ENCODE data around the gene CERS2. TPM values are rescaled to one million over a fixed set of nuclear protein-coding genes. Genes with fewer than 3 reads are reported as not detected.

Gene CERS2
- total RNA-seq, 4 donors from 2014 or later: 96.8 to 144 (median 131) TPM

DNA sequence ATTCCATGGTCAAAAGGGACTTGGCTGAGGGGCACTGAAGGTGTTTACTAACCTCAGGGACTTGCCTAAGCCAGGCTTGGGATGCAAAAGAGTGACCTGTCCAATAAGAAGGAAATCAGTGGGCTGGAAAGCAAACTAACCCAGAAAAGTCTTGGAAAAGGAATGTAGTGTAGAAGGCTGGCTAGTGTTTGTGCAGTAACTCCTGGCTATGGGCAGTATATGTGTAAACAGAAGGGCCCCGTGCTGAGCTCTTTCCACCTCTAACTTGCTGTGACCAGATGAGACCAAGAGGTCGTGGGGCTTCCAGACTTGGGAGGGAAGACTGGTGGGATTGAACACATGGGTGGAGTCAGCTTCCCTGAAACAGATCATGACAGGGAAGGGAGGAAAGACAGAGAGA is 28.0 kb upstream of the CERS2 start:
- no peak for DNase-seq (ENCODE audit: low spot score)
- ATAC-seq (ENCODE audit: low FRiP score): no peak
- TF ChIP-seq, protein P1, sequence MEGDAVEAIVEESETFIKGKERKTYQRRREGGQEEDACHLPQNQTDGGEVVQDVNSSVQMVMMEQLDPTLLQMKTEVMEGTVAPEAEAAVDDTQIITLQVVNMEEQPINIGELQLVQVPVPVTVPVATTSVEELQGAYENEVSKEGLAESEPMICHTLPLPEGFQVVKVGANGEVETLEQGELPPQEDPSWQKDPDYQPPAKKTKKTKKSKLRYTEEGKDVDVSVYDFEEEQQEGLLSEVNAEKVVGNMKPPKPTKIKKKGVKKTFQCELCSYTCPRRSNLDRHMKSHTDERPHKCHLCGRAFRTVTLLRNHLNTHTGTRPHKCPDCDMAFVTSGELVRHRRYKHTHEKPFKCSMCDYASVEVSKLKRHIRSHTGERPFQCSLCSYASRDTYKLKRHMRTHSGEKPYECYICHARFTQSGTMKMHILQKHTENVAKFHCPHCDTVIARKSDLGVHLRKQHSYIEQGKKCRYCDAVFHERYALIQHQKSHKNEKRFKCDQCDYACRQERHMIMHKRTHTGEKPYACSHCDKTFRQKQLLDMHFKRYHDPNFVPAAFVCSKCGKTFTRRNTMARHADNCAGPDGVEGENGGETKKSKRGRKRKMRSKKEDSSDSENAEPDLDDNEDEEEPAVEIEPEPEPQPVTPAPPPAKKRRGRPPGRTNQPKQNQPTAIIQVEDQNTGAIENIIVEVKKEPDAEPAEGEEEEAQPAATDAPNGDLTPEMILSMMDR (IDR thresholded peaks at IDR 0.05): no peak

DNA sequence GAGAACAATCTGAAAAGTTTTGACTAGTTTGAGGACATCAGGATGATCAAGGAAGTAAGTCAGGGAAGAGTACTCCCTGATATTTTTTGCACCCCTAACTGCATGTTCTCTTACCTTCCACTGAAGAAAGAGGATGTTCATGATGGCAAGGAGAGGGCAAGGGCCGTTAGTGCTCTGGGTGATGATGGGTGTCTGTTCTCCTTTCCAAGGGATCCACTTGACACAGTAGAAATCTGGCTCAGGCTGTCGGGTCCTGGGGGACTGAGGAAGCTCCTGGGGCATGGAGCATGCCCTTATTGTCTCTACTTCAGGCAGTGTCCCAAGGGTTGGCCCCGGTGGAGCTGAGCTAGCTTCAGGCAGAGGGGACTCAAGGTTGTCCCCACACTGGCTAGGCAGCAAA is 27.4 kb upstream of the CERS2 start:
- TF ChIP-seq, protein P1 (IDR thresholded peaks at IDR 0.05): no peak
- ATAC-seq (ENCODE audit: low FRiP score) (no peak), DNase-seq (ENCODE audit: low spot score) (no peak)

DNA sequence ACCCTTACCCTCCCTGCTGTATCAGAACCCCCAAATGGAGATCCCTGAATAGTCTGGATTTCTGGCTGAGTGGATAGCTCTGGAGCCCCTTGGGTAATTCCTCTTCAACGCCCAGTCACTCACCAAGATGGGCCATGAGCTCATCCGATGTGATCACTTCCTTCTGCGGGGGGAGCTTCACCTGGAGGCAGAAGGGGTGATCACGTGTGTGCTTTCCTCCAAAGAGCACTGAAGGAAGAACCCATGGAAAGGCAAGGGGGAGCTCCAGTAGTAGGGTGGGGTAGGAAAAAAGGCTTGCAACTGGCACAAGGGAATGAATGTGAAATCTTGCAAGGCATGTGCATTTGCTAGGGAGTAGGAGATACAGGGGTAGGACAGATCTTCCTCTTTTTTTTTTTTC is 27.0 kb upstream of the CERS2 start:
- DNase-seq (ENCODE audit: low spot score) (no peak), ATAC-seq (ENCODE audit: low FRiP score) (no peak)
- TF ChIP-seq, protein P1 (IDR thresholded peaks at IDR 0.05): no peak

GRCh38 chr1:151000408-151000807 is 25.8 kb upstream of the CERS2 start:
- TF ChIP-seq, protein P1 (IDR thresholded peaks at IDR 0.05): no peak
- DNase-seq (ENCODE audit: low spot score) (no peak), ATAC-seq (ENCODE audit: low FRiP score) (no peak)

DNA sequence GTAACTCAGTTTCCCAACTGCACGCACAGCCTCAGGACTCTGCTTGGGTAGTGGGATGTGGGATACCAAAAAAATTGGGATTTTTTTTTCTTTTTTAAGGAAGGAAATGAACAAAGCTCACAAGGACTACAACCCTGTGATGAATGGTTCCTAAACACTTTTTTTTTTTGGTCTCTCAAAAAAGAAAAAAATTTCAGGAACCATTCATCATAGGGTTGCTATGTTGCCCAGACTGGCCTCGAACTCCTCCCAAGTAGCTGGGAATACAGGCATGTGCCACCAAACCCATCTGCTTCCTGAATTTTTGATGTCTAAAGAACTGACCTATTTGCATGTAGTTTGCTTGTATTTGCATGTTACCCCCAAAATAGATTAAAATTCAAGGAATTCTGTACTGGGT is 25.3 kb upstream of the CERS2 start:
- TF ChIP-seq, protein P1 (IDR thresholded peaks at IDR 0.05): no peak
- DNase-seq (ENCODE audit: low spot score): no peak
- no peak for ATAC-seq (ENCODE audit: low FRiP score)

GRCh38 chr1:150999051-150999674 is 24.5 kb upstream of the CERS2 start:
- TF ChIP-seq, protein P1 (IDR thresholded peaks at IDR 0.05): no peak

GRCh38 chr1:150997949-150998348 is 23.3 kb upstream of the CERS2 start:
- ATAC-seq (ENCODE audit: low FRiP score) (no peak), DNase-seq (ENCODE audit: low spot score) (no peak)
- TF ChIP-seq, protein P1 (IDR thresholded peaks at IDR 0.05): no peak

More at GRCh38 chr1:150999051-150999674, 24.5 kb upstream of the CERS2 start:
- no peak for DNase-seq (ENCODE audit: low spot score)
- ATAC-seq (ENCODE audit: low FRiP score): no peak

All from omental fat pad (tissue), 4 donors.